HepG2 (cell line): Measurements from ENCODE around the gene LEMD2. TPM values are rescaled to one million over a fixed set of nuclear protein-coding genes. Genes with fewer than 3 reads are reported as not detected.
A peak's percentile ranks its signal among the peaks of the same experiment; 100 is the strongest.

Source experiments
- ATF5 ChIP-seq: sonication (generic); formaldehyde crosslinking; IDR thresholded peaks from 2 replicates; pipeline ENCODE4 v1.4.0; 2020; ENCODE audit warnings: mild to moderate bottlenecking, low read depth, missing genetic modification reagents
- CC2D1A ChIP-seq: sonication (generic); formaldehyde crosslinking; IDR thresholded peaks from 2 replicates; pipeline ENCODE4 v1.8.1; 2023; ENCODE audit warnings: mild to moderate bottlenecking, missing genetic modification reagents
- CENPX ChIP-seq: sonication (generic); formaldehyde crosslinking; IDR thresholded peaks from 2 replicates; pipeline ENCODE4 v1.9.0; 2021; ENCODE audit warnings: mild to moderate bottlenecking, missing genetic modification reagents, moderate library complexity
- CHCHD3 ChIP-seq: sonication (generic); formaldehyde crosslinking; IDR thresholded peaks from 2 replicates; pipeline ENCODE4 v1.8.0; 2022; ENCODE audit warnings: mild to moderate bottlenecking, missing genetic modification reagents, moderate library complexity
- GFI1 ChIP-seq: sonication (generic); formaldehyde crosslinking; IDR thresholded peaks from 2 replicates; pipeline ENCODE4 v1.5.0; 2020; ENCODE audit warnings: missing genetic modification reagents, mild to moderate bottlenecking, borderline replicate concordance
- HNF4G ChIP-seq, 2 experiments: sonication (generic) in 1 of 2; formaldehyde crosslinking in 1 of 2; IDR thresholded peaks; 2 replicates each; pipeline versions ENCODE4 v1.4.0 to v1.6.1; 2011 to 2020; ENCODE audit warnings: borderline replicate concordance in 2 of 2, low read depth in 2 of 2, mild to moderate bottlenecking in 2 of 2, low read length in 1 of 2, missing genetic modification reagents in 1 of 2, moderate library complexity in 1 of 2
- IKZF1 ChIP-seq: fragments of 450-650 bp; IDR thresholded peaks from 2 replicates; pipeline ENCODE4 v1.7.1; 2016
- JDP2 ChIP-seq: sonication (generic); formaldehyde crosslinking; IDR thresholded peaks from 2 replicates; pipeline ENCODE4 v1.8.1; 2022; ENCODE audit warnings: missing genetic modification reagents, borderline replicate concordance
- KDM5B ChIP-seq: sonication (generic); formaldehyde crosslinking; IDR thresholded peaks from 2 replicates; pipeline ENCODE4 v1.4.0; 2020; ENCODE audit warnings: missing genetic modification reagents, mild to moderate bottlenecking, borderline replicate concordance
- KLF15 ChIP-seq: sonication (generic); formaldehyde crosslinking; IDR thresholded peaks from 2 replicates; pipeline ENCODE4 v1.8.1; 2023; ENCODE audit warnings: borderline replicate concordance, mild to moderate bottlenecking, inconsistent platforms, missing genetic modification reagents, mixed read lengths
- MZF1 ChIP-seq: sonication (generic); formaldehyde crosslinking; IDR thresholded peaks from 2 replicates; pipeline ENCODE4 v1.8.1; 2023; ENCODE audit warnings: mild to moderate bottlenecking, missing genetic modification reagents, borderline replicate concordance
- NFYB ChIP-seq: sonication (generic); formaldehyde crosslinking; IDR thresholded peaks from 2 replicates; pipeline ENCODE4 v1.4.0; 2020; ENCODE audit warnings: missing genetic modification reagents
- PHF21A ChIP-seq: sonication (generic); formaldehyde crosslinking; IDR thresholded peaks from 2 replicates; pipeline ENCODE4 v1.5.0; 2020; ENCODE audit warnings: mild to moderate bottlenecking, missing genetic modification reagents
- POGZ ChIP-seq: sonication (generic); formaldehyde crosslinking; IDR thresholded peaks from 2 replicates; pipeline ENCODE4 v1.4.0; 2020; ENCODE audit warnings: mild to moderate bottlenecking, missing genetic modification reagents
- POLR2AphosphoS2 ChIP-seq: IDR thresholded peaks from 2 replicates; pipeline ENCODE4 v1.6.1; 2011; ENCODE audit warnings: low read depth, low read length, improper control_type of control experiment
- POLR2AphosphoS5 ChIP-seq: IDR thresholded peaks from 2 replicates; pipeline ENCODE4 v1.6.1; 2012; ENCODE audit warnings: low read depth, low read length
- REPIN1 ChIP-seq: sonication (generic); formaldehyde crosslinking; IDR thresholded peaks from 2 replicates; pipeline ENCODE4 v1.8.0; 2022; ENCODE audit warnings: missing genetic modification reagents, low read depth, mild to moderate bottlenecking, borderline replicate concordance
- TCF7 ChIP-seq: sonication (generic); IDR thresholded peaks from 2 replicates; pipeline ENCODE4 v1.6.1; 2016; ENCODE audit warnings: antibody characterized with exemption, low read depth
- XRCC5 ChIP-seq: fragments of 200-400 bp; formaldehyde crosslinking; optimal IDR thresholded peaks from 2 replicates; pipeline ENCODE3; 2017; ENCODE audit warnings: mild to moderate bottlenecking, low read length
- ZFP62 ChIP-seq: sonication (generic); formaldehyde crosslinking; IDR thresholded peaks from 2 replicates; pipeline ENCODE4 v1.4.0; 2020; ENCODE audit warnings: missing genetic modification reagents
- ZNF652 ChIP-seq: IDR thresholded peaks from 2 replicates; pipeline ENCODE4 v1.6.1; 2016; ENCODE audit warnings: low read depth, borderline replicate concordance
- ZNF747 ChIP-seq: sonication (generic); formaldehyde crosslinking; IDR thresholded peaks from 2 replicates; pipeline ENCODE4 v1.8.1; 2023; ENCODE audit warnings: missing genetic modification reagents, mild to moderate bottlenecking, borderline replicate concordance
- polyA plus RNA-seq, 8 experiments: library from polyadenylated mRNA; depleted of rRNA in 3 of 8; stranded (reverse) in 7 of 8; unstranded in 1 of 8; fragments of >200 nt; fragmentation: Illumina TruSeq in 4 of 8; extraction: Trizol in 4 of 8; gene quantifications; 2 replicates each; pipeline versions ENCODE4 v1.2.1 to v1.2.3, GENCODE V29; 2011 to 2016; ENCODE audit warnings: low read depth in 4 of 8, missing spikeins in 1 of 8, mixed read lengths in 1 of 8; ENCODE audit not compliant: insufficient read depth in 1 of 8
- total RNA-seq, 5 experiments: library from RNA; depleted of rRNA; stranded (reverse); fragments of >200 nt; fragmentation: Illumina TruSeq; extraction: Trizol; gene quantifications; 2 replicates each; pipeline ENCODE4 v1.2.3, GENCODE V29; 2016; ENCODE audit warnings: low read depth in 1 of 5
- TF ChIP-seq, protein P1 (sequence below): sonication (generic); formaldehyde crosslinking; IDR thresholded peaks from 2 replicates; pipeline ENCODE4 v1.9.0; 2021; ENCODE audit warnings: missing genetic modification reagents, borderline replicate concordance
- TF ChIP-seq, protein P2 (sequence below): sonication (generic); formaldehyde crosslinking; IDR thresholded peaks from 2 replicates; pipeline ENCODE4 v1.9.0; 2021; ENCODE audit warnings: missing genetic modification reagents, mild to moderate bottlenecking, borderline replicate concordance
- TF ChIP-seq, protein P3 (sequence below): sonication (generic); formaldehyde crosslinking; IDR thresholded peaks from 2 replicates; pipeline ENCODE4 v1.4.0; 2020; ENCODE audit warnings: mild to moderate bottlenecking, missing genetic modification reagents

LEMD2 gene
- total and polyA plus RNA-seq, 2 of the 13 experiments (the other 11 are each of a cell fraction or from before 2014, with no cell fraction given) = 45.2 to 62.9 TPM

- TF ChIP-seq, protein P1, sequence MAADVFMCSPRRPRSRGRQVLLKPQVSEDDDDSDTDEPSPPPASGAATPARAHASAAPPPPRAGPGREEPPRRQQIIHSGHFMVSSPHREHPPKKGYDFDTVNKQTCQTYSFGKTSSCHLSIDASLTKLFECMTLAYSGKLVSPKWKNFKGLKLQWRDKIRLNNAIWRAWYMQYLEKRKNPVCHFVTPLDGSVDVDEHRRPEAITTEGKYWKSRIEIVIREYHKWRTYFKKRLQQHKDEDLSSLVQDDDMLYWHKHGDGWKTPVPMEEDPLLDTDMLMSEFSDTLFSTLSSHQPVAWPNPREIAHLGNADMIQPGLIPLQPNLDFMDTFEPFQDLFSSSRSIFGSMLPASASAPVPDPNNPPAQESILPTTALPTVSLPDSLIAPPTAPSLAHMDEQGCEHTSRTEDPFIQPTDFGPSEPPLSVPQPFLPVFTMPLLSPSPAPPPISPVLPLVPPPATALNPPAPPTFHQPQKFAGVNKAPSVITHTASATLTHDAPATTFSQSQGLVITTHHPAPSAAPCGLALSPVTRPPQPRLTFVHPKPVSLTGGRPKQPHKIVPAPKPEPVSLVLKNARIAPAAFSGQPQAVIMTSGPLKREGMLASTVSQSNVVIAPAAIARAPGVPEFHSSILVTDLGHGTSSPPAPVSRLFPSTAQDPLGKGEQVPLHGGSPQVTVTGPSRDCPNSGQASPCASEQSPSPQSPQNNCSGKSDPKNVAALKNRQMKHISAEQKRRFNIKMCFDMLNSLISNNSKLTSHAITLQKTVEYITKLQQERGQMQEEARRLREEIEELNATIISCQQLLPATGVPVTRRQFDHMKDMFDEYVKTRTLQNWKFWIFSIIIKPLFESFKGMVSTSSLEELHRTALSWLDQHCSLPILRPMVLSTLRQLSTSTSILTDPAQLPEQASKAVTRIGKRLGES (CRISPR knock-in tag) = no peak
- peak; percentile 96 for TF ChIP-seq XRCC5
- no peak for TF ChIP-seq CENPX
- 0 out of 2 replicates have a peak, but pooled peaks have one; percentile 21 for TF ChIP-seq CHCHD3 (CRISPR knock-in tag)
- TF ChIP-seq GFI1 (CRISPR knock-in tag) = peak; percentile 60; the same call in 1 of the 2 replicates
- TF ChIP-seq, protein P2, sequence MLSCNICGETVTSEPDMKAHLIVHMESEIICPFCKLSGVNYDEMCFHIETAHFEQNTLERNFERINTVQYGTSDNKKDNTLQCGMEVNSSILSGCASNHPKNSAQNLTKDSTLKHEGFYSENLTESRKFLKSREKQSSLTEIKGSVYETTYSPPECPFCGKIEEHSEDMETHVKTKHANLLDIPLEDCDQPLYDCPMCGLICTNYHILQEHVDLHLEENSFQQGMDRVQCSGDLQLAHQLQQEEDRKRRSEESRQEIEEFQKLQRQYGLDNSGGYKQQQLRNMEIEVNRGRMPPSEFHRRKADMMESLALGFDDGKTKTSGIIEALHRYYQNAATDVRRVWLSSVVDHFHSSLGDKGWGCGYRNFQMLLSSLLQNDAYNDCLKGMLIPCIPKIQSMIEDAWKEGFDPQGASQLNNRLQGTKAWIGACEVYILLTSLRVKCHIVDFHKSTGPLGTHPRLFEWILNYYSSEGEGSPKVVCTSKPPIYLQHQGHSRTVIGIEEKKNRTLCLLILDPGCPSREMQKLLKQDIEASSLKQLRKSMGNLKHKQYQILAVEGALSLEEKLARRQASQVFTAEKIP = no peak
- TF ChIP-seq KLF15 (CRISPR knock-in tag) = no peak
- peak; percentile 75; the same call in 1 of the 2 replicates for TF ChIP-seq HNF4G (IDR thresholded peaks at IDR 0.05; ENCODE audit: borderline replicate concordance, low read depth, low read length)
- TF ChIP-seq HNF4G (CRISPR knock-in tag; IDR thresholded peaks at IDR 0.05; ENCODE audit: borderline replicate concordance, low read depth) = peak; percentile 87
- peak; percentile 48; the same call in 1 of the 2 replicates for TF ChIP-seq POGZ (CRISPR knock-in tag)
- TF ChIP-seq, protein P3, sequence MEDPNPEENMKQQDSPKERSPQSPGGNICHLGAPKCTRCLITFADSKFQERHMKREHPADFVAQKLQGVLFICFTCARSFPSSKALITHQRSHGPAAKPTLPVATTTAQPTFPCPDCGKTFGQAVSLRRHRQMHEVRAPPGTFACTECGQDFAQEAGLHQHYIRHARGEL (CRISPR knock-in tag) = 0 out of 2 replicates have a peak, but pooled peaks have one; percentile 31
- no peak for TF ChIP-seq JDP2
- no peak for TF ChIP-seq POLR2AphosphoS5
- peak; percentile 88 for TF ChIP-seq KDM5B
- TF ChIP-seq POLR2AphosphoS2 = no peak
- no peak for TF ChIP-seq ZFP62 (CRISPR knock-in tag)
- peak; percentile 72; the same call in 1 of the 2 replicates for TF ChIP-seq MZF1
- TF ChIP-seq TCF7 = no peak
- TF ChIP-seq CC2D1A (CRISPR knock-in tag) = no peak
- TF ChIP-seq ZNF747 (CRISPR knock-in tag) = peak; percentile 86; the same call in 1 of the 2 replicates
- peak; percentile 17; the same call in 1 of the 2 replicates for TF ChIP-seq NFYB (CRISPR knock-in tag)
- peak; percentile 91 for TF ChIP-seq PHF21A (CRISPR knock-in tag)
- peak; percentile 98 for TF ChIP-seq REPIN1 (CRISPR knock-in tag)
- TF ChIP-seq ATF5 = no peak
- no peak for TF ChIP-seq IKZF1
- TF ChIP-seq ZNF652 (CRISPR knock-in tag) = 0 out of 2 replicates have a peak, but pooled peaks have one; percentile 23
Observed at GRCh38 chr6:33761922-33762629, 26.9 kb downstream of the LEMD2 start (continued).
